Transverse colon (tissue), 4 donors: Measurements from ENCODE around the gene CD7. TPM values are rescaled to one million over a fixed set of nuclear protein-coding genes. Genes with fewer than 3 reads are reported as not detected.

ENCODE experiments used
- DNase-seq: peaks from one replicate; pipeline ENCODE4 v3.0.0-alpha.2; 2019
- H3K27ac ChIP-seq, 4 donors: fragments of 200-600 bp; sonication (generic); 2 replicates each; pipeline ENCODE4 v1.5.1; 2016 to 2018; ENCODE audit warnings: inconsistent platforms in 4 of 4
- H3K27me3 ChIP-seq: fragments of 200-600 bp; sonication (generic); 2 replicates; pipeline ENCODE4 v1.5.1; 2017; ENCODE audit warnings: inconsistent platforms
- H3K36me3 ChIP-seq, 4 donors: fragments of 200-600 bp; sonication (generic); 2 replicates each; pipeline ENCODE4 v1.5.1; 2017 to 2019; ENCODE audit warnings: inconsistent platforms in 4 of 4
- H3K4me1 ChIP-seq, 4 donors: fragments of 200-600 bp; sonication (generic); 2 replicates each; pipeline ENCODE4 v1.5.1; 2017 to 2020; ENCODE audit warnings: inconsistent platforms in 4 of 4
- H3K4me3 ChIP-seq, 4 donors: fragments of 200-600 bp; sonication (generic); 1 replicate in 1 of 4; 2 replicates in 3 of 4; pipeline versions ENCODE4 v1.5.1 to v1.6.1; 2017 to 2019; ENCODE audit warnings: inconsistent platforms in 4 of 4
- H3K9me3 ChIP-seq, 2 donors: fragments of 200-600 bp; sonication (generic); 2 replicates each; pipeline ENCODE4 v1.5.1; 2017 to 2019; ENCODE audit warnings: inconsistent platforms in 2 of 2
- EP300 ChIP-seq: sonication (generic); formaldehyde crosslinking; IDR thresholded peaks from one replicate; pipeline ENCODE4 v1.6.1; 2017; ENCODE audit warnings: antibody characterized with exemption, low read depth
- POLR2A ChIP-seq: fragments of 450-650 bp; IDR thresholded peaks from one replicate; pipeline ENCODE4 v1.6.1; 2016; ENCODE audit warnings: antibody characterized with exemption, mild to moderate bottlenecking, moderate library complexity
- POLR2AphosphoS5 ChIP-seq, 3 donors: sonication (generic); formaldehyde crosslinking; IDR thresholded peaks; one replicate each; pipeline ENCODE4 v1.6.1; 2016; ENCODE audit warnings: antibody characterized with exemption in 3 of 3
- WGBS, 2 donors: methylation state at CpG; one replicate each; pipeline ENCODE4 v1.1.5; 2018; ENCODE audit warnings: low coverage in 1 of 2; 5-methylcytosine and 5-hydroxymethylcytosine counted together
- in situ Hi-C, 4 donors: fragments of 200-750 bp; cut with MboI; loops; one replicate each; pipeline versions ENCODE4 v1.15.0 to v1.15.1; 2017; ENCODE audit warnings: low sequenced_read_pairs in 3 of 4, low pct_ligation_motif_present in 1 of 4, low pct_unique_long_range_greater_than_20kb in 1 of 4
- intact Hi-C: fragments of 100-400 bp; cut with DNase I; formaldehyde crosslinking; loops from one replicate; pipeline ENCODE4 v1.15.1; 2023; ENCODE audit warnings: low total_unique reads
- total RNA-seq, 4 donors: library from RNA; depleted of rRNA; stranded (reverse); fragments of >200 nt; gene quantifications; one replicate each; pipeline ENCODE4 v1.1.0, GENCODE V29; 2016
- TF ChIP-seq, protein P1 (sequence below), 5 experiments: fragments of 200-600 bp in 3 of 5; fragments of 450-650 bp in 2 of 5; sonication (generic) in 3 of 5; IDR thresholded peaks; 1 replicate in 2 of 5; 2 replicates in 3 of 5; pipeline ENCODE4 v1.5.1; 2016 to 2017; ENCODE audit warnings: antibody characterized with exemption in 5 of 5, inconsistent platforms in 3 of 5, mild to moderate bottlenecking in 2 of 5, moderate library complexity in 1 of 5

The CD7 gene
- total RNA-seq, 4 donors from 2014 or later, result 6.1 to 9.7 (median 7.4) TPM

DNA sequence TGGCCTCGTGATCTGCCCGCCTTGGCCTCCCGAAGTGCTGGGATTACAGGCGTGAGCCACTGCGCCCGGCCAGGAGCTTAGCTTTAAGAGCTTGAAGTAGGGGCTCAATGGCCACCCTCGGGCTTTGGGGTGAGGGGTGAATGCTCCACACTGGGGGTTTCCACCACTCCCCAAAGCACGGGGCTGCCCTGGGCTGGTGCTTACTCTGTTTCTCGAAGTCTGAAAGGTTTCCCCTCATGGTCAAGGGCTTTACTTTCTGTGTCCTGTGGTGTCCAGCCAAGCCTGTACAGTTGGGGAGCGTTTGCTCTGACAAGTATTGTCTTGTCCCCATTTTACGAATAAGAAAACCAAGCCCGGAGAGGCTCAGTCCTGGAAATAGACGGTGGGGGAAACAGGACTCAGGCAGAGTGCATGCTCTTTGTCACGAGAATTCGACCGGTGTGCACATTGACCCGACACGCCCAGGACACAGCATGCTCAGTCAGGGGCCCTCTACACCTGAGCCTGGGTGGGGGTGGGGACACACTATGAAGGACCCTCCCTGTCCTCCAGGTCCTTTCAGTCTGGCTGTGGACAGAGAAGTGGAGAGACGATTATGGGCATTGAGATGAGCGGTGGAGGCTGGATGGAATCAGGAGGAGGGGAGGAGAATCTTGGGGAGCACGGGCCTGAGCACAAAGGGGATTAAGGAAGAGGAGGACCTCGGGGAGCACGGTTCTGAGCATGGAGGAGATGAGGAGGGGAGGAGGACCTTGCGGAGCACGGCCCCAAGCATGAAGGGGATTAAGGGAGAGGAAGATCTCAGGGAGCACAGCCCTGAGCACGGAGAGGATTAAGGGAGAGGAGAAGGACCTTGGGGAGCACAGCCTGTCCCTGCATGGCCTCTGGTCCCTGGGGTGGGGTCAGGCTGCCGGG, 7.5 kb downstream of the CD7 start:
- Histone ChIP-seq H3K27me3 (peaks cover 29% of the 10 kb centered on the region), H3K4me1 (peaks cover 0 to 8% (median 2%) of the 10 kb centered on the region in 4 donors), H3K4me3 (no peak overlapping the region), H3K36me3 (no peaks in the 10 kb centered on the region), H3K27ac (no peak overlapping the region), H3K9me3 (no peaks in the 10 kb centered on the region)
- DNase-seq, result peak; percentile 67
- intact Hi-C loops (no loop called here), in situ Hi-C loops (no loop called here)
- 65% methylated on average over 26 of the region's 27 CpGs; no CpG with 5 or more reads in 1 of the 2 donors for whole genome bisulfite sequencing, 2 donors
- TF ChIP-seq POLR2AphosphoS5 (IDR thresholded peaks at IDR 0.05) (no peak), EP300 (no peak), POLR2A (no peak)
- TF ChIP-seq, protein P1, sequence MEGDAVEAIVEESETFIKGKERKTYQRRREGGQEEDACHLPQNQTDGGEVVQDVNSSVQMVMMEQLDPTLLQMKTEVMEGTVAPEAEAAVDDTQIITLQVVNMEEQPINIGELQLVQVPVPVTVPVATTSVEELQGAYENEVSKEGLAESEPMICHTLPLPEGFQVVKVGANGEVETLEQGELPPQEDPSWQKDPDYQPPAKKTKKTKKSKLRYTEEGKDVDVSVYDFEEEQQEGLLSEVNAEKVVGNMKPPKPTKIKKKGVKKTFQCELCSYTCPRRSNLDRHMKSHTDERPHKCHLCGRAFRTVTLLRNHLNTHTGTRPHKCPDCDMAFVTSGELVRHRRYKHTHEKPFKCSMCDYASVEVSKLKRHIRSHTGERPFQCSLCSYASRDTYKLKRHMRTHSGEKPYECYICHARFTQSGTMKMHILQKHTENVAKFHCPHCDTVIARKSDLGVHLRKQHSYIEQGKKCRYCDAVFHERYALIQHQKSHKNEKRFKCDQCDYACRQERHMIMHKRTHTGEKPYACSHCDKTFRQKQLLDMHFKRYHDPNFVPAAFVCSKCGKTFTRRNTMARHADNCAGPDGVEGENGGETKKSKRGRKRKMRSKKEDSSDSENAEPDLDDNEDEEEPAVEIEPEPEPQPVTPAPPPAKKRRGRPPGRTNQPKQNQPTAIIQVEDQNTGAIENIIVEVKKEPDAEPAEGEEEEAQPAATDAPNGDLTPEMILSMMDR (IDR thresholded peaks at IDR 0.05), result no peak

DNA sequence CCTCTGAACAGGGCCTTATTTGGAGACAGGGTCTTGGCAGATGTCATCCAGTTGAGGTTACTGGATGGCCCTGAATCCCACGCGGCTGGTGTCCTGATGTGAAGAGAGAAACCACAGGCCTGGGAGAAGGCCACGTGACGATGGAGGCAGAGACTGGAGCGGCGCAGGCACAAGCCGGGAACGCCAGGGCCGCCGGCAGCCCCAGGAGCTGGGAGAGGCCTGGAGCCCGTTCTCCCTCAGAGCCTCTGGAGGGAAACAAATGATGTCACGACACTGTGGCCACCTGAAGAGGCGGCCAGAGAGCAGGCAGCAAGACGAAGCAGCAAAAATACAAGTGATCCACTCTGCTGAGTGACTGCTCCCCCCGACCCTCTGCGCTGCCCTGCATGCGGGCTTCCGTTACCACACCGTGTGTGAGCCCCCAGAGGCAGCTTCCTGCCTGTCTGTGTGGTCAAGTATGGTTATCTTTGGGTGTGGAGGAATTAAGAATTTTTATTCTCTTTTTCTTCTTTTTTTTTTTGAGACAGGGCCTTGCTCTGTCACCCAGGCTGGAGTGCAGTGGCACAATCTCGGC, 11.6 kb downstream of the CD7 start:
- H3K36me3 ChIP-seq, result no peaks in the 10 kb centered on the region
- in situ Hi-C loops, result no loop called here
- 76 to 81% methylated on average over 3 to 20 of the region's 20 CpGs for WGBS, 2 donors
- no peak for TF ChIP-seq EP300
- no peak overlapping the region for H3K4me3 ChIP-seq
- intact Hi-C loops, result no loop called here
- DNase-seq, result no peak
- no peaks in the 10 kb centered on the region for H3K9me3 ChIP-seq
- H3K4me1 ChIP-seq, result peaks cover 3 to 13% (median 5%) of the 10 kb centered on the region in 4 donors
- no peak overlapping the region for H3K27ac ChIP-seq
- peaks cover 11% of the 10 kb centered on the region for H3K27me3 ChIP-seq

DNA sequence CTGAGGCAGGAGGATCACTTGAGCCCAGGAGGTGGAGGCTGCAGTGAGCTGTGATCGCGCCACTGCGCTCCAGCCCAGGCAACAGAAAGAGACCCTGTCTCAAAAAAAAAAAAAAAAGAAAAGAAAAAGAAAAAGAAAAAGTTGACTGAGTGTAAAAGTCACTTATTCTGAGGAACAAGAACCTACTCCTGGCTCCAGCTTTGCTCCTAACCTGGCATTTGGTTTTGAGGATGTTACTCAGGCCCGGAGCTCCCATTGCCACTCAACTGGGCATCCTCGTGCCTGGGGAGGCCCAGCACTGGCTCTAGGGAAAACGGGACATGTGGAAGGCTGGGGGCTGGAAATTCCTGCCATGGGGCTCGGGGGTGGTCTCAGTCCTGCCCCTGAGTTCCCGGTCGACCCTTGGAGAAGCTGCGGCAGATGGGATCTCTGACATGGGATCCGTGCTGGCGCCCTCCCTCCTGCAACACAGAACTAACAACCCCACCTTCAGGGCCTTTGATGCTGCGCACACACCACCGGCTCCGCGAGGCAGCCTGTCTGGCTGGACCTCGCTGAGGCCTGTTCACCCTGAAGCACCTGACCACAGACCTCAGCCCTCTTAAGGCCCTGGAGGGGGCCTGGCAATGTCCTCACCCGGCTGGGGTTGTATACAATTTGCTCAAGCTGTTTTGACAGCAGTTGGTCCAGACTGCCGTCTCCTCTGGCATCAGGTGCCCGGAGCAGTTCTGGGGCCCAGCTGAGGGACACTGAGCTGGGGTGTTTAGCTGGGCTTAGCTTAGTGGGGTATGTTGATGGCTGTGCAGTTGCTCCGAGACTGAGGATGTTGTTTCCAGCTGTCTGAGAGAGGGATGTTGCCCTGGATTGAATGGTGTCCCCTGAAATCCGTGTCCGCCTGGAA, 12.3 kb downstream of the CD7 start:
- peaks cover 3 to 13% (median 5%) of the 10 kb centered on the region in 4 donors for H3K4me1 ChIP-seq
- no peak for DNase-seq
- in situ Hi-C loops (no loop called here), intact Hi-C loops (no loop called here)
- H3K4me3 ChIP-seq, result no peak overlapping the region
- peaks cover 11% of the 10 kb centered on the region for H3K27me3 ChIP-seq
- no peaks in the 10 kb centered on the region for H3K36me3 ChIP-seq
- 82 to 88% methylated on average over 2 to 21 of the region's 23 CpGs for WGBS, 2 donors
- H3K27ac ChIP-seq, result no peak overlapping the region
- TF ChIP-seq, protein P1 (IDR thresholded peaks at IDR 0.05), result no peak
- TF ChIP-seq EP300, result no peak
- TF ChIP-seq POLR2A, result no peak
- no peak for TF ChIP-seq POLR2AphosphoS5 (IDR thresholded peaks at IDR 0.05)
- no peaks in the 10 kb centered on the region for H3K9me3 ChIP-seq

DNA sequence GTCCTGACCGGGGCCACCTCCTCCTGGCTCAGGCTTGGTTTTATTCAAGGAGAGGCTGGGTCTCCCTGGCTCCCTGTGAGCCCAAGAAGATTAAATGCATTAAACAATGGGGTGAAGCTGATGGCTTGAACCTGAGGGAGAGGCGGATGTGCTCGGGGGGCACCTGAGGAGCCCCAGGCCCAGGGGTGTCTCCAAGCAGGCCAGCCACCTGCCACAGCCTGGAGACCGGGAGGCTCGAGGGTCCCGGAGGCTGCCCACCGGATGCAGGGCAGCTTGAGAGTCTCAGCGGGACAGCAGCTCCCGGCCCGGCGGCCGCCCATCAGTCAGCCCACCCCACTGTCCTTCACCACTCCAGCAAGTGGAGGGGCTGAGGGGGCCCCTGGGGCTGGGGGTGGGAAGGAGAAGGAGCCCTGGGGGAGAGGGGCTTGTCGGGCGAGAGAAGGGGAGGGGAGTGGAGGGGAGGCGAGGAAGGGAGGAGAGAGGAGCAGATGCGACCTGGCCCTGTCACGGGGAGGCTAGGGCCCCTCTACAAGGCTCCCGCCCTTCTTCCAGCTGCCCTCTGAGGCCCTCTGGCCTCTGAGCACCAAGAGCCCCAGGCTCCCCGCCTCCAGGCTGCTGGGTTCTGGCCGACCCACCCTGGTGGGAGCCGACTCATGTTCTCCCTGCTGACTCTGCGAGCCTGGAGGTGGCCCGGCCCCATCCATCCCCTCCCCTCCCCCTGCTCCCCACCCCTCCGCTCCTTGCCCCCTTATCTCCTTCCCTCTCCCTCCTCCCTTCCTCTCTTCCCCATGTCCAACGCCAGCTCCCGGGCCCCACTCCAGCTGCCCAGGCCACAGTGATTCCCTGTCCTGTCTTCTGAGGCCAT, 13.2 kb downstream of the CD7 start:
- Histone ChIP-seq H3K4me1 (peaks cover 3 to 10% (median 4%) of the 10 kb centered on the region in 4 donors), H3K27me3 (peaks cover 7% of the 10 kb centered on the region), H3K36me3 (no peaks in the 10 kb centered on the region), H3K27ac (no peak overlapping the region), H3K4me3 (no peak overlapping the region), H3K9me3 (no peaks in the 10 kb centered on the region)
- in situ Hi-C loops (no loop called here), intact Hi-C loops (no loop called here)
- no peak for DNase-seq
- TF ChIP-seq POLR2AphosphoS5 (IDR thresholded peaks at IDR 0.05), result no peak
- TF ChIP-seq EP300, result no peak
- TF ChIP-seq POLR2A, result no peak
- TF ChIP-seq, protein P1 (IDR thresholded peaks at IDR 0.05), result no peak
- 83 to 85% methylated on average over 5 to 25 of the region's 26 CpGs for WGBS, 2 donors
